ENCODE data around the gene DRC7.

DRC7 gene

GRCh38 chr16:57725554-57725953 lies 30.9 kb downstream of the DRC7 start:
- ChIA-PET POLR2A (interaction anchor here (2.2 kb wide), 1 partner anchor 10 kb away, joined by 13 read pairs; the partner anchor contains the start of gene KATNB1), CTCF (no interaction called here)
- TF ChIP-seq PKNOX1 (IDR thresholded peaks at IDR 0.05) (no peak), FOXK2 (IDR thresholded peaks at IDR 0.05) (no peak), ARNT (IDR thresholded peaks at IDR 0.05) (no peak), HDGF (IDR thresholded peaks at IDR 0.05; ENCODE audit: borderline replicate concordance) (no peak), LEF1 (IDR thresholded peaks at IDR 0.05; ENCODE audit: borderline replicate concordance) (no peak), NFRKB (IDR thresholded peaks at IDR 0.05) (no peak), TARDBP (IDR thresholded peaks at IDR 0.05) (no peak), FOXA1 (IDR thresholded peaks at IDR 0.05) (no peak), FOXM1 (IDR thresholded peaks at IDR 0.05; ENCODE audit: borderline replicate concordance) (no peak), CTBP1 (IDR thresholded peaks at IDR 0.05; ENCODE audit: borderline replicate concordance) (no peak)
- no peak for DNase-seq (ENCODE audit: extremely low spot score)

GRCh38 chr16:57725976-57726375 lies 31.4 kb downstream of the DRC7 start:
- no peak for DNase-seq (ENCODE audit: extremely low spot score)
- ChIA-PET POLR2A (interaction anchor here (2.2 kb wide), 1 partner anchor 9 kb away, joined by 13 read pairs; the partner anchor contains the start of gene KATNB1), CTCF (interaction anchor here (0.6 kb wide), 1 partner anchor 11 kb away, joined by 5 read pairs; no protein-coding TSS in a partner anchor)
- TF ChIP-seq CTBP1 (IDR thresholded peaks at IDR 0.05; ENCODE audit: borderline replicate concordance) (no peak), LEF1 (IDR thresholded peaks at IDR 0.05; ENCODE audit: borderline replicate concordance) (no peak), ELF4 (IDR thresholded peaks at IDR 0.05) (no peak), NFRKB (IDR thresholded peaks at IDR 0.05) (no peak), SP1 (IDR thresholded peaks at IDR 0.05) (no peak), FOXA1 (IDR thresholded peaks at IDR 0.05) (no peak), ARNT (IDR thresholded peaks at IDR 0.05) (no peak), SUZ12 (IDR thresholded peaks at IDR 0.05) (no peak), PKNOX1 (IDR thresholded peaks at IDR 0.05) (no peak), FOXK2 (IDR thresholded peaks at IDR 0.05) (no peak), L3MBTL2 (conservative IDR thresholded peaks at IDR 0.05) (no peak), ZNF384 (IDR thresholded peaks at IDR 0.05) (no peak)

DNA sequence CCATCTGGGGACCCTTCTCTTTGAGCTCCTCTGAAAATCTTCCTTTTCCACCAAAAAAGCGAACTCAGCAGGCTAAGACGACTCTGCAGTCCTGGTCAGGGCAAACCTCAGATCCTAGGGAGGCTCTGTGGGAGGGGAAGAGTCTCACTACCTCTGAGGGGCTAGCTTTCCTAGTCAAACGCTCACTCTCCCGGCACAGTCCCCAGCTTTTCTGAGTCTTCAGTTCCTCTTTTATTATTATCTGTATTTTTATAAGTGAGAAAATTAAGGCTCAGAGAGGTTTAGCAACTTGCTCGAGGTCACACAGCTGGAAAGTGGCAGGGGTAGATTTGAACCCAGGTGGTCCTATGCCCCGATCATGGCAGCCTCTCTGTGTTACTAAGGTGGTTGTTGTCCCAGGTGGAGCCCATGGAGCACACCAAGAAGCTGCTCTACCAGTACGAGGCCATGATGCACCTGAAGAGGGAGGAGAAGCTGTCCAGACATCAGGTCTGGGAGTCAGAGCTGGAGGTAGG lies 31.9 kb downstream of the DRC7 start:
- POLR2A ChIA-PET, result interaction anchor here (2.2 kb wide), 1 partner anchor 9 kb away, joined by 13 read pairs; the partner anchor contains the start of gene KATNB1
- no peak for DNase-seq (ENCODE audit: extremely low spot score)
- CTCF ChIA-PET, result interaction anchor here (0.6 kb wide), 1 partner anchor 10 kb away, joined by 5 read pairs; no protein-coding TSS in a partner anchor
- TF ChIP-seq SUZ12 (IDR thresholded peaks at IDR 0.05), result no peak
- no peak for TF ChIP-seq NFRKB (IDR thresholded peaks at IDR 0.05)
- TF ChIP-seq PKNOX1 (IDR thresholded peaks at IDR 0.05), result no peak
- no peak for TF ChIP-seq BHLHE40 (IDR thresholded peaks at IDR 0.05; ENCODE audit: borderline replicate concordance)
- TF ChIP-seq SP1 (IDR thresholded peaks at IDR 0.05), result no peak
- TF ChIP-seq TARDBP (IDR thresholded peaks at IDR 0.05), result no peak
- TF ChIP-seq L3MBTL2 (conservative IDR thresholded peaks at IDR 0.05), result no peak
- TF ChIP-seq ELF4 (IDR thresholded peaks at IDR 0.05), result no peak
- no peak for TF ChIP-seq FOXA1 (IDR thresholded peaks at IDR 0.05)
- TF ChIP-seq HDGF (IDR thresholded peaks at IDR 0.05; ENCODE audit: borderline replicate concordance), result no peak
- no peak for TF ChIP-seq ZNF384 (IDR thresholded peaks at IDR 0.05)
- TF ChIP-seq FOXM1 (IDR thresholded peaks at IDR 0.05; ENCODE audit: borderline replicate concordance), result no peak
- no peak for TF ChIP-seq FOXK2 (IDR thresholded peaks at IDR 0.05)
- no peak for TF ChIP-seq ARNT (IDR thresholded peaks at IDR 0.05)

DNA sequence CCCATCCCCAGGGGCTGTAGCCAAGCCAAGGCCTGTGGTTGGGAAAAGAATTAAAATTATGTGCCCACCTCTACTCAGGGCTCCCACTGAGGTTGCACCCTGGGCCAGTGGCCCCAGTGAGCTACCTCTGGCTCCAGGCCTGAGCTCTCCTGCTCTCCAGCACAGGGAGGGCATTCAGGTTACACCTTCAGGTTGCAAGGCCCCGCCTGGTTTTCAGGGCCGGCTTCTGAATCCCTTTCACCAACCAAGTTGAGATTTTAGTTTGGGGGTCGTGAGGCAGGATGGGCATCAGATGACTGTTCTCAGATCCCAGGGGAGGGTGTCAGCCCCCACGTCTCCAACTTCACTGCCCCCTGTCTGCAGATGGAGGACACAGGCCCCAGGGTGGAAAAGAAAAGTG lies 33.0 kb downstream of the DRC7 start:
- DNase-seq (ENCODE audit: extremely low spot score), result no peak
- TF ChIP-seq ARNT (IDR thresholded peaks at IDR 0.05) (no peak), ZNF384 (IDR thresholded peaks at IDR 0.05) (no peak), SP1 (IDR thresholded peaks at IDR 0.05) (no peak), FOXK2 (IDR thresholded peaks at IDR 0.05) (no peak), ELF4 (IDR thresholded peaks at IDR 0.05) (no peak), BHLHE40 (IDR thresholded peaks at IDR 0.05; ENCODE audit: borderline replicate concordance) (no peak), NFRKB (IDR thresholded peaks at IDR 0.05) (no peak), PKNOX1 (IDR thresholded peaks at IDR 0.05) (no peak), SUZ12 (IDR thresholded peaks at IDR 0.05) (no peak), TARDBP (IDR thresholded peaks at IDR 0.05) (no peak), HDGF (IDR thresholded peaks at IDR 0.05; ENCODE audit: borderline replicate concordance) (no peak), LEF1 (IDR thresholded peaks at IDR 0.05; ENCODE audit: borderline replicate concordance) (no peak), L3MBTL2 (conservative IDR thresholded peaks at IDR 0.05) (no peak), FOXM1 (IDR thresholded peaks at IDR 0.05; ENCODE audit: borderline replicate concordance) (no peak), CTBP1 (IDR thresholded peaks at IDR 0.05; ENCODE audit: borderline replicate concordance) (no peak), FOXA1 (IDR thresholded peaks at IDR 0.05) (no peak)
- ChIA-PET CTCF (no interaction called here), POLR2A (no interaction called here)

DNA sequence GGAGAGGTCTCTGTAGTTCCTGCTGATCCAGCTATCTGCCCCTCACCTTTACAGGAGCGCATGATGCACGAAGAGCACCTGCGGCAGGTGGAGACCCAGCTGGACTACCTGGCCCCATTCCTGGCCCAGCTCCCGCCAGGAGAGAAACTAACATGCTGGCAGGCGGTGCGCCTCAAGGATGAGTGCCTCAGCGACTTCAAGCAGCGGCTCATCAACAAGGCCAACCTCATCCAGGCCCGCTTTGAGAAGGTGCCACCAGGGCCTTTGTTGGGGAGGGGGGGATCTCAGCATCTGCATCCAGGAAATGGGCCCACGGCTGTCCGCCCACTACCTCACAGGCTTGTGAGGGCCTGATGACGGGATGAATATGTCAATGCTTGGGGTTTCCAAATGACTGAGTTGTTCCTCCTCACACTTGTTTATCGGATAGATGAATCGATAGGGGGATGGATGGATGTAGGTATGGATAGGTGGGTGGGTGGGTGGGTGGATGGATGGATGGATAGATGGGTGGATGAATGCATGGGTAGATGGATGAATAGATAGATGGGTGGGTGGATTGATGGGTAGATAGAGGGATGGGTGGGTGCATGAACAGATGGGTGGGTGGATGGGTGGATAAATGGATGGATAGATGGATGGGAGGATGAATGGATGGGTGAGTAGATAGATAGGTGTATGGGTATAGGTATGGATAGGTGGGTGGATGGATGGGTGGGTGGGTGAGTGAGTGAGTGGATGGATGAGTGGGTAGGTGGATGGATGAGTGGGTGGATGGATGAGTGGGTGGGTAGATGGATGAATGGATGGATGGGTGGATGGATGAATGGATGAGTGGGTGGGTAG lies 34.0 kb downstream of the DRC7 start:
- CTCF ChIA-PET, result no interaction called here
- POLR2A ChIA-PET, result no interaction called here
- no peak for DNase-seq (ENCODE audit: extremely low spot score)
- TF ChIP-seq SUZ12 (IDR thresholded peaks at IDR 0.05) (no peak), ZNF384 (IDR thresholded peaks at IDR 0.05) (no peak), NFRKB (IDR thresholded peaks at IDR 0.05) (no peak), CTBP1 (IDR thresholded peaks at IDR 0.05; ENCODE audit: borderline replicate concordance) (no peak), FOXM1 (IDR thresholded peaks at IDR 0.05; ENCODE audit: borderline replicate concordance) (no peak), PKNOX1 (IDR thresholded peaks at IDR 0.05) (no peak), L3MBTL2 (conservative IDR thresholded peaks at IDR 0.05) (no peak), LEF1 (IDR thresholded peaks at IDR 0.05; ENCODE audit: borderline replicate concordance) (no peak), ARNT (IDR thresholded peaks at IDR 0.05) (no peak), SP1 (IDR thresholded peaks at IDR 0.05) (no peak), FOXA1 (IDR thresholded peaks at IDR 0.05) (no peak), ELF4 (IDR thresholded peaks at IDR 0.05) (no peak), TARDBP (IDR thresholded peaks at IDR 0.05) (no peak), FOXK2 (IDR thresholded peaks at IDR 0.05) (no peak), BHLHE40 (IDR thresholded peaks at IDR 0.05; ENCODE audit: borderline replicate concordance) (no peak)
